Measurements from ENCODE around the gene ADAMTS7.
"Not testable (repeated sequence)": the region's sequence is repeated elsewhere in the genome, so short reads cannot be mapped to it uniquely, and the experiment has no call there.

ADAMTS7 gene

GRCh38 chr15:78778422-78778821 lies 32.8 kb downstream of the ADAMTS7 start:
- DNase-seq, result no peak

GRCh38 chr15:78777953-78778345 lies 33.3 kb downstream of the ADAMTS7 start:
- not testable (repeated sequence) for DNase-seq

GRCh38 chr15:78777290-78777952 lies 33.8 kb downstream of the ADAMTS7 start:
- not testable (repeated sequence) for DNase-seq

- DNase-seq, result not testable (repeated sequence)
These were observed 35.0 kb downstream of the ADAMTS7 start for GRCh38 chr15:78776046-78776925.

- DNase-seq, result no peak
These were observed 35.8 kb downstream of the ADAMTS7 start for GRCh38 chr15:78775472-78775871.

GRCh38 chr15:78774451-78774990 lies 36.7 kb downstream of the ADAMTS7 start:
- not testable (repeated sequence) for DNase-seq

GRCh38 chr15:78773765-78774450 lies 37.4 kb downstream of the ADAMTS7 start:
- DNase-seq, result not testable (repeated sequence)

GRCh38 chr15:78772738-78773137 lies 38.5 kb downstream of the ADAMTS7 start:
- DNase-seq, result no peak

GRCh38 chr15:78771436-78772000 lies 39.7 kb downstream of the ADAMTS7 start:
- DNase-seq, result not testable (repeated sequence)

- not testable (repeated sequence) for DNase-seq
These were observed 40.2 kb downstream of the ADAMTS7 start for GRCh38 chr15:78771020-78771419.

GRCh38 chr15:78769473-78770225 lies 41.6 kb downstream of the ADAMTS7 start:
- DNase-seq, result not testable (repeated sequence)

GRCh38 chr15:78768531-78769408 lies 42.5 kb downstream of the ADAMTS7 start:
- no peak for DNase-seq

- no peak for DNase-seq
These were observed 43.2 kb downstream of the ADAMTS7 start for GRCh38 chr15:78768096-78768495.

GRCh38 chr15:78767331-78767951 lies 43.8 kb downstream of the ADAMTS7 start:
- DNase-seq, result no peak

- DNase-seq, result not testable (repeated sequence)
These were observed 44.6 kb downstream of the ADAMTS7 start for GRCh38 chr15:78766641-78767071.

- DNase-seq, result no peak
These were observed 45.2 kb downstream of the ADAMTS7 start for GRCh38 chr15:78766041-78766440.

GRCh38 chr15:78765154-78765860 lies 46.0 kb downstream of the ADAMTS7 start:
- DNase-seq, result not testable (repeated sequence)

- DNase-seq, result not testable (repeated sequence)
These were observed 46.7 kb downstream of the ADAMTS7 start for GRCh38 chr15:78764340-78765153.

GRCh38 chr15:78763796-78764241 lies 47.4 kb downstream of the ADAMTS7 start:
- no peak for DNase-seq

Measured in stimulated activated CD4-positive, alpha-beta T cell treated with anti-CD3 and anti-CD28 coated beads, Interleukin-4, amount 100 ng/mL, for 24 hours (primary cell).